Measurements from ENCODE around the gene ROBO4. TPM values are rescaled to one million over a fixed set of nuclear protein-coding genes. Genes with fewer than 3 reads are reported as not detected.
A peak's percentile ranks its signal among the peaks of the same experiment; 100 is the strongest.

ROBO4 gene
- total and polyA plus RNA-seq, 2 of the 13 experiments (the other 11 are each of a cell fraction or from before 2014, with no cell fraction given), result 0.07 to 1.1 TPM

GRCh38 chr11:124934862-124935547 lies 37.3 kb upstream of the ROBO4 start (continued):
- TF ChIP-seq PAXIP1 (CRISPR knock-in tag; conservative IDR thresholded peaks at IDR 0.05), result peak; percentile 53
- no peak for TF ChIP-seq ZNF160 (CRISPR knock-in tag; IDR thresholded peaks at IDR 0.05)
- 0 out of 2 replicates have a peak, but pooled peaks have one; percentile 4 for TF ChIP-seq ZNF644 (CRISPR knock-in tag; IDR thresholded peaks at IDR 0.05; ENCODE audit: low read depth)
- TF ChIP-seq HDAC2 (CRISPR knock-in tag; IDR thresholded peaks at IDR 0.05), result 0 out of 2 replicates have a peak, but pooled peaks have one; percentile 34
- TF ChIP-seq, protein P1, sequence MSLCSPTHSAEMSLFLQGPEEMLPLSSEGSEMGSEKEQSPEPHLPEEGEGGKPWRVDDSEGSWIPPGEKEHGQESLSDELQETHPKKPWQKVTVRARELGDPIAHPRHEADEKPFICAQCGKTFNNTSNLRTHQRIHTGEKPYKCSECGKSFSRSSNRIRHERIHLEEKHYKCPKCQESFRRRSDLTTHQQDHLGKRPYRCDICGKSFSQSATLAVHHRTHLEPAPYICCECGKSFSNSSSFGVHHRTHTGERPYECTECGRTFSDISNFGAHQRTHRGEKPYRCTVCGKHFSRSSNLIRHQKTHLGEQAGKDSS (CRISPR knock-in tag; IDR thresholded peaks at IDR 0.05; ENCODE audit: borderline replicate concordance, low read depth), result no peak
- TF ChIP-seq ZNF615 (CRISPR knock-in tag; IDR thresholded peaks at IDR 0.05; ENCODE audit: borderline replicate concordance), result no peak
- TF ChIP-seq ZKSCAN1 (IDR thresholded peaks at IDR 0.05; ENCODE audit: low read length), result no peak
- TF ChIP-seq, protein P2, sequence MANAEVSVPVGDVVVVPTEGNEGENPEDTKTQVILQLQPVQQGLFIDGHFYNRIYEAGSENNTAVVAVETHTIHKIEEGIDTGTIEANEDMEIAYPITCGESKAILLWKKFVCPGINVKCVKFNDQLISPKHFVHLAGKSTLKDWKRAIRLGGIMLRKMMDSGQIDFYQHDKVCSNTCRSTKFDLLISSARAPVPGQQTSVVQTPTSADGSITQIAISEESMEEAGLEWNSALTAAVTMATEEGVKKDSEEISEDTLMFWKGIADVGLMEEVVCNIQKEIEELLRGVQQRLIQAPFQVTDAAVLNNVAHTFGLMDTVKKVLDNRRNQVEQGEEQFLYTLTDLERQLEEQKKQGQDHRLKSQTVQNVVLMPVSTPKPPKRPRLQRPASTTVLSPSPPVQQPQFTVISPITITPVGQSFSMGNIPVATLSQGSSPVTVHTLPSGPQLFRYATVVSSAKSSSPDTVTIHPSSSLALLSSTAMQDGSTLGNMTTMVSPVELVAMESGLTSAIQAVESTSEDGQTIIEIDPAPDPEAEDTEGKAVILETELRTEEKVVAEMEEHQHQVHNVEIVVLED (CRISPR knock-in tag; IDR thresholded peaks at IDR 0.05; ENCODE audit: borderline replicate concordance), result no peak
- TF ChIP-seq HNRNPL (IDR thresholded peaks at IDR 0.05; ENCODE audit: low read depth, low read length), result no peak
- no peak for TF ChIP-seq ELK4 (CRISPR knock-in tag; IDR thresholded peaks at IDR 0.05; ENCODE audit: borderline replicate concordance)
- TF ChIP-seq, protein P3, sequence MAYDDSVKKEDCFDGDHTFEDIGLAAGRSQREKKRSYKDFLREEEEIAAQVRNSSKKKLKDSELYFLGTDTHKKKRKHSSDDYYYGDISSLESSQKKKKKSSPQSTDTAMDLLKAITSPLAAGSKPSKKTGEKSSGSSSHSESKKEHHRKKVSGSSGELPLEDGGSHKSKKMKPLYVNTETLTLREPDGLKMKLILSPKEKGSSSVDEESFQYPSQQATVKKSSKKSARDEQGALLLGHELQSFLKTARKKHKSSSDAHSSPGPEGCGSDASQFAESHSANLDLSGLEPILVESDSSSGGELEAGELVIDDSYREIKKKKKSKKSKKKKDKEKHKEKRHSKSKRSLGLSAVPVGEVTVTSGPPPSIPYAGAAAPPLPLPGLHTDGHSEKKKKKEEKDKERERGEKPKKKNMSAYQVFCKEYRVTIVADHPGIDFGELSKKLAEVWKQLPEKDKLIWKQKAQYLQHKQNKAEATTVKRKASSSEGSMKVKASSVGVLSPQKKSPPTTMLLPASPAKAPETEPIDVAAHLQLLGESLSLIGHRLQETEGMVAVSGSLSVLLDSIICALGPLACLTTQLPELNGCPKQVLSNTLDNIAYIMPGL (CRISPR knock-in tag; IDR thresholded peaks at IDR 0.05; ENCODE audit: borderline replicate concordance in 1 of 2, low read depth in 1 of 2), result peak; percentile 76 to 81
- TF ChIP-seq SMAD9 (CRISPR knock-in tag; IDR thresholded peaks at IDR 0.05), result no peak
- no peak for TF ChIP-seq NFATC3 (CRISPR knock-in tag; IDR thresholded peaks at IDR 0.05)
- TF ChIP-seq ZNF143 (CRISPR knock-in tag; IDR thresholded peaks at IDR 0.05), result no peak
- TF ChIP-seq RARA (CRISPR knock-in tag; IDR thresholded peaks at IDR 0.05), result no peak
- no peak for TF ChIP-seq ZNF749 (CRISPR knock-in tag; IDR thresholded peaks at IDR 0.05; ENCODE audit: borderline replicate concordance)
- TF ChIP-seq MATR3 (CRISPR knock-in tag; IDR thresholded peaks at IDR 0.05), result no peak
- TF ChIP-seq NFE2L2 (IDR thresholded peaks at IDR 0.05; ENCODE audit: low read length), result no peak
- TF ChIP-seq ZNF816 (CRISPR knock-in tag; IDR thresholded peaks at IDR 0.05; ENCODE audit: borderline replicate concordance), result no peak; the same call in 1 of the 2 replicates
- TF ChIP-seq JUN (CRISPR knock-in tag; IDR thresholded peaks at IDR 0.05), result no peak
- TF ChIP-seq ZBTB20 (CRISPR knock-in tag; IDR thresholded peaks at IDR 0.05; ENCODE audit: borderline replicate concordance, low read depth), result peak; percentile 35; the same call in 1 of the 2 replicates

Data from HepG2 (cell line).